K562 (cell line): ENCODE results near the gene TPPP. TPM values are rescaled to one million over a fixed set of nuclear protein-coding genes. Genes with fewer than 3 reads are reported as not detected.
"Not testable (repeated sequence)": the region's sequence is repeated elsewhere in the genome, so short reads cannot be mapped to it uniquely, and the experiment has no call there.

ENCODE experiments used
- ATAC-seq: fragments of 200-7000 bp; cut with Tn5 transposase; 3 replicates; pipeline ENCODE4 v1.9.1; 2020; ENCODE audit warnings: moderate library complexity
- BruUV-seq: library from RNA; stranded (reverse); fragments of 400-500 nt; replicated peaks from 2 replicates; lab custom pipeline; 2021; lab: Mats Ljungman, UMichigan
- CTCF ChIA-PET: fragments of 300-600 bp; formaldehyde crosslinking; extraction: SDS; loops from one replicate; lab custom pipeline; 2021; ENCODE audit warnings: low intra/inter-chr PET ratio; lab: Yijun Ruan, JAX
- POLR2A ChIA-PET: fragments of 300-600, 350-650 bp; sonication (Branson Sonifier 250); formaldehyde crosslinking; extraction: SDS; loops from one replicate; lab custom pipeline; 2021; ENCODE audit warnings: antibody characterized with exemption, inconsistent platforms; lab: Yijun Ruan, JAX
- DNase-seq, 4 experiments: peaks; one replicate each; pipeline versions ENCODE4 v3.0.0 to v3.0.0-alpha.2; 2011 to 2018; ENCODE audit warnings: low spot score in 3 of 4, mixed read lengths in 3 of 4; ENCODE audit errors: extremely low read depth in 1 of 4
- FAIRE-seq: peaks from 2 replicates; lab custom pipeline; 2011; peaks lifted over from hg19 to GRCh38; lab: Jason Lieb, UNC
- H2AFZ ChIP-seq: 2 replicates; pipeline ENCODE4 v1.6.0; 2011; ENCODE audit warnings: low read depth, low read length, control low read depth, inconsistent platforms
- H3K27ac ChIP-seq: fragments of 200-600 bp; 3 replicates; pipeline ENCODE4 v1.8.0; 2011; ENCODE audit warnings: low read depth, mild to moderate bottlenecking, control low read depth, inconsistent platforms, low read length, moderate library complexity, mixed read lengths; ENCODE audit errors: extremely low read depth
- H3K27me3 ChIP-seq, 2 experiments: fragments of 300-600 bp in 1 of 2; 2 replicates in 1 of 2; 3 replicates in 1 of 2; pipeline versions ENCODE4 v1.6.0 to v1.8.0; 2011; ENCODE audit warnings: inconsistent platforms in 2 of 2, low read length in 2 of 2, mild to moderate bottlenecking in 1 of 2, mixed read lengths in 1 of 2, moderate library complexity in 1 of 2; ENCODE audit not compliant: control insufficient read depth in 2 of 2, insufficient read depth in 2 of 2
- H3K36me3 ChIP-seq: fragments of 300-600 bp; 3 replicates; pipeline ENCODE4 v1.8.0; 2011; ENCODE audit warnings: mild to moderate bottlenecking, low read length, inconsistent platforms; ENCODE audit not compliant: control insufficient read depth, insufficient read depth
- H3K4me1 ChIP-seq, 2 experiments: fragments of 200-600 bp in 1 of 2; replicated peaks in 1 of 2; 2 replicates in 1 of 2; 3 replicates in 1 of 2; pipeline versions ENCODE4 v1.5.1 to v1.8.0; 2011; ENCODE audit warnings: inconsistent platforms in 2 of 2, low read length in 2 of 2, mild to moderate bottlenecking in 1 of 2, mixed read lengths in 1 of 2, moderate library complexity in 1 of 2; ENCODE audit not compliant: control insufficient read depth in 2 of 2, insufficient read depth in 2 of 2
- H3K4me2 ChIP-seq: 2 replicates; pipeline ENCODE4 v1.6.1; 2011; ENCODE audit warnings: low read length, control low read depth, inconsistent platforms, mixed read lengths; ENCODE audit not compliant: insufficient read depth
- H3K4me3 ChIP-seq: fragments of 200-600 bp; sonication (generic), shearing (Covaris generic); 2 replicates; pipeline ENCODE4 v1.5.1; 2016; ENCODE audit warnings: control low read depth, inconsistent platforms
- H3K79me2 ChIP-seq: fragments of 200-600 bp; 3 replicates; pipeline ENCODE4 v1.8.0; 2011; ENCODE audit warnings: low read length, inconsistent platforms; ENCODE audit not compliant: control insufficient read depth, insufficient read depth
- H3K9ac ChIP-seq, 2 experiments: 2 replicates each; pipeline versions ENCODE4 v1.6.0 to v1.6.1; 2011; ENCODE audit warnings: low read depth in 2 of 2, low read length in 2 of 2, control low read depth in 1 of 2, inconsistent platforms in 1 of 2, mild to moderate bottlenecking in 1 of 2, mixed read lengths in 1 of 2; ENCODE audit not compliant: insufficient read depth in 1 of 2
- H3K9me1 ChIP-seq: one replicate; pipeline ENCODE4 v1.6.0; 2011; ENCODE audit warnings: inconsistent platforms, mild to moderate bottlenecking, low read length, moderate library complexity; ENCODE audit not compliant: control insufficient read depth, insufficient read depth
- H3K9me3 ChIP-seq: replicated peaks from 2 replicates; pipeline ENCODE4 v1.5.1; 2011; ENCODE audit warnings: low read depth, low read length, inconsistent platforms; ENCODE audit not compliant: control insufficient read depth, insufficient read depth
- H4K20me1 ChIP-seq: replicated peaks from 2 replicates; pipeline ENCODE4 v1.6.1; 2011; ENCODE audit warnings: low read length, inconsistent platforms, mixed read lengths; ENCODE audit not compliant: control insufficient read depth, insufficient read depth
- ETS1 ChIP-seq: conservative IDR thresholded peaks from 2 replicates; pipeline ENCODE4 v1.6.1; 2011; ENCODE audit warnings: low read depth, mild to moderate bottlenecking, low read length; ENCODE audit not compliant: control insufficient read depth
- HNRNPUL1 ChIP-seq: fragments of 200-400 bp; formaldehyde crosslinking; IDR thresholded peaks from 2 replicates; pipeline ENCODE4 v1.6.1; 2017; ENCODE audit warnings: low read length
- SFPQ ChIP-seq: fragments of 200-400 bp; formaldehyde crosslinking; IDR thresholded peaks from 2 replicates; pipeline ENCODE4 v1.6.1; 2017; ENCODE audit warnings: mild to moderate bottlenecking, low read depth, low read length, moderate library complexity
- ZSCAN32 ChIP-seq: fragments of 450-650 bp; formaldehyde crosslinking; IDR thresholded peaks from 2 replicates; pipeline ENCODE4 v1.4.0; 2020; ENCODE audit warnings: mild to moderate bottlenecking, moderate library complexity
- WGBS: fragments of 100-300 bp; shearing (Covaris generic); methylation state at CpG from one replicate; pipeline ENCODE4 v1.1.6; 2016; ENCODE audit warnings: low coverage, mixed read lengths; ENCODE audit not compliant: insufficient coverage; ENCODE audit errors: missing lambda C conversion rate; 5-methylcytosine and 5-hydroxymethylcytosine counted together
- in situ Hi-C: fragments of 300-500 bp; cut with MboI; formaldehyde crosslinking; loops from 4 replicates; pipeline ENCODE4 v1.15.0; 2018; ENCODE audit warnings: inconsistent platforms, mixed read lengths
- intact Hi-C: fragments of 100-400 bp; cut with micrococcal nuclease; formaldehyde crosslinking; loops from 2 replicates; pipeline ENCODE4 v1.14.2; 2022
- polyA plus RNA-seq, 8 experiments: library from polyadenylated mRNA; depleted of rRNA in 4 of 8; stranded (reverse) in 5 of 8; unstranded in 3 of 8; fragments of >200 nt; fragmentation: Nextera tagmentation in 2 of 8; fragmentation: Illumina TruSeq in 1 of 8; extraction: Ambion mirVana in 2 of 8; extraction: Trizol in 1 of 8; gene quantifications; 2 replicates each; pipeline versions ENCODE4 v1.2.1 to v1.2.3, GENCODE V29; 2011 to 2014; ENCODE audit warnings: inconsistent platforms in 1 of 8, missing spikeins in 1 of 8
- total RNA-seq, 7 experiments: library from RNA; depleted of rRNA in 6 of 7; stranded (reverse); fragments of >200 nt in 6 of 7; fragmentation: Illumina TruSeq in 2 of 7; extraction: Trizol in 2 of 7; gene quantifications; 2 replicates each; pipeline versions ENCODE4 v1.2.1 to v1.2.3, GENCODE V29; 2011 to 2021; ENCODE audit warnings: low replicate concordance in 1 of 7

TPPP gene
- total and polyA plus RNA-seq, 9 of the 15 experiments (the other 6 are each of a cell fraction or from before 2014, with no cell fraction given), result 0.01 to 0.07 (median 0.03) TPM; not detected in 6

GRCh38 chr5:633501-633955, 59.6 kb downstream of the TPPP start (continued):
- TF ChIP-seq SFPQ (no peak), HNRNPUL1 (no peak), ETS1 (no peak), ZSCAN32 (CRISPR knock-in tag) (no peak)

- DNase-seq, BruUV-seq, H2AFZ ChIP-seq, H3K27me3 ChIP-seq, H3K9me1 ChIP-seq, H3K27ac ChIP-seq, H3K79me2 ChIP-seq, H4K20me1 ChIP-seq, H3K4me2 ChIP-seq, H3K9ac ChIP-seq, FAIRE-seq, ATAC-seq, intact Hi-C loops, H3K4me1 ChIP-seq, H3K4me3 ChIP-seq, CTCF ChIA-PET, in situ Hi-C loops, H3K9me3 ChIP-seq: not testable (repeated sequence)
- 96% methylated on average over 18 of the region's 21 CpGs for WGBS
- POLR2A ChIA-PET, result interaction anchor here (1.1 kb wide), 1 partner anchor 264 kb away, joined by 3 read pairs; the partner anchor contains the start of genes BRD9 and TRIP13
- H3K36me3 ChIP-seq, result peaks cover 57% of the 10 kb centered on the region
Observed at GRCh38 chr5:628351-629205, 64.6 kb downstream of the TPPP start.
